Stimulated activated naive CD8-positive, alpha-beta T cell treated with anti-CD3 and anti-CD28 coated beads, Interleukin-15, amount 100 ng/mL, for 72 hours (primary cell): ENCODE data around the gene CHD5.
A peak's percentile ranks its signal among the peaks of the same experiment; 100 is the strongest.
"Not testable (repeated sequence)": the region's sequence is repeated elsewhere in the genome, so short reads cannot be mapped to it uniquely, and the experiment has no call there.

ENCODE experiments used
- ATAC-seq: fragments of 150-1000 bp; cut with Tn5 transposase; 2 replicates; pipeline ENCODE4 v1.10.0; 2021; ENCODE audit warnings: mild to moderate bottlenecking, moderate library complexity
- DNase-seq, 2 donors: peaks; one replicate each; pipeline ENCODE4 v3.0.0; 2021 to 2022
- H3K27ac Mint-ChIP-seq, 2 donors: one replicate each; pipeline ENCODE4 v1.8.0; 2022; ENCODE audit warnings: mild to moderate bottlenecking in 2 of 2, mixed read lengths in 2 of 2, moderate library complexity in 2 of 2
- H3K27me3 Mint-ChIP-seq: one replicate; pipeline ENCODE4 v1.8.0; 2022; ENCODE audit warnings: mixed read lengths
- H3K4me1 Mint-ChIP-seq: one replicate; pipeline ENCODE4 v1.8.0; 2022; ENCODE audit warnings: mild to moderate bottlenecking, mixed read lengths
- H3K4me3 Mint-ChIP-seq, 2 donors: one replicate each; pipeline ENCODE4 v1.8.0; 2022; ENCODE audit warnings: mild to moderate bottlenecking in 2 of 2, mixed read lengths in 2 of 2, moderate library complexity in 1 of 2
- H3K9me3 Mint-ChIP-seq, 2 donors: one replicate each; pipeline ENCODE4 v1.8.0; 2022; ENCODE audit warnings: mixed read lengths in 2 of 2

The CHD5 gene

GRCh38 chr1:6180268-6180706 lies at the start of gene CHD5:
CHD5 (minus strand) TSS chr1:6180321; CDS start chr1:6180023, 298 bp downstream.
- H3K9me3 Mint-ChIP-seq = no peaks in the 10 kb centered on the region

GRCh38 chr1:6225651-6226050 lies 45.5 kb upstream of the CHD5 start:
- no peaks in the 10 kb centered on the region for H3K27me3 Mint-ChIP-seq
- H3K4me3 Mint-ChIP-seq = no peak overlapping the region
- no peaks in the 10 kb centered on the region for H3K9me3 Mint-ChIP-seq
- ATAC-seq (no peak), DNase-seq (no peak)
- H3K27ac Mint-ChIP-seq = no peak overlapping the region
- no peaks in the 10 kb centered on the region for H3K4me1 Mint-ChIP-seq

More at GRCh38 chr1:6180268-6180706, at the start of gene CHD5:
- Mint-ChIP-seq H3K27me3 (peaks cover 48% of the 10 kb centered on the region), H3K27ac (no peak within 1 kb of the TSS), H3K4me3 (peak within 1 kb of the TSS; percentile 44 to 68), H3K4me1 (peaks cover 40% of the 10 kb centered on the region)
- no peak for DNase-seq
- peak; percentile 26 for ATAC-seq

- H3K4me1 Mint-ChIP-seq = no peaks in the 10 kb centered on the region
- H3K9me3 Mint-ChIP-seq = no peaks in the 10 kb centered on the region
- no peak overlapping the region for H3K27ac Mint-ChIP-seq
- no peak for ATAC-seq
- no peaks in the 10 kb centered on the region for H3K27me3 Mint-ChIP-seq
- no peak for DNase-seq
- H3K4me3 Mint-ChIP-seq = no peak overlapping the region
Measured at GRCh38 chr1:6224718-6225117, 44.6 kb upstream of the CHD5 start.

- Mint-ChIP-seq H3K4me3 (no peak overlapping the region), H3K27me3 (no peaks in the 10 kb centered on the region), H3K9me3 (no peaks in the 10 kb centered on the region), H3K27ac (peak overlapping the region in 1 of 2 donors; percentile 19), H3K4me1 (no peaks in the 10 kb centered on the region)
- DNase-seq (no peak), ATAC-seq (no peak)
Measured at GRCh38 chr1:6223617-6224016, 43.5 kb upstream of the CHD5 start.

GRCh38 chr1:6222636-6223035 lies 42.5 kb upstream of the CHD5 start:
- H3K27ac Mint-ChIP-seq = no peak overlapping the region
- H3K4me1 Mint-ChIP-seq = no peaks in the 10 kb centered on the region
- H3K27me3 Mint-ChIP-seq = no peaks in the 10 kb centered on the region
- H3K9me3 Mint-ChIP-seq = no peaks in the 10 kb centered on the region
- ATAC-seq (no peak), DNase-seq (no peak)
- no peak overlapping the region for H3K4me3 Mint-ChIP-seq

GRCh38 chr1:6221210-6221784 lies 41.2 kb upstream of the CHD5 start:
- DNase-seq (no peak), ATAC-seq (no peak)
- Mint-ChIP-seq H3K9me3 (no peaks in the 10 kb centered on the region), H3K27ac (no peak overlapping the region), H3K27me3 (no peaks in the 10 kb centered on the region), H3K4me1 (no peaks in the 10 kb centered on the region), H3K4me3 (no peak overlapping the region)

GRCh38 chr1:6220236-6220635 lies 40.1 kb upstream of the CHD5 start:
- H3K27me3 Mint-ChIP-seq = peaks cover 8% of the 10 kb centered on the region
- H3K27ac Mint-ChIP-seq = no peak overlapping the region
- no peaks in the 10 kb centered on the region for H3K9me3 Mint-ChIP-seq
- no peak for ATAC-seq
- no peak for DNase-seq
- H3K4me1 Mint-ChIP-seq = no peaks in the 10 kb centered on the region
- no peak overlapping the region for H3K4me3 Mint-ChIP-seq

GRCh38 chr1:6219641-6220040 lies 39.5 kb upstream of the CHD5 start:
- H3K9me3 Mint-ChIP-seq, H3K4me1 Mint-ChIP-seq: not testable (repeated sequence)
- H3K27me3 Mint-ChIP-seq = peaks cover 13% of the 10 kb centered on the region

GRCh38 chr1:6218375-6219164 lies 38.4 kb upstream of the CHD5 start:
- no peaks in the 10 kb centered on the region for H3K9me3 Mint-ChIP-seq
- ATAC-seq (no peak), DNase-seq (no peak)
- H3K27me3 Mint-ChIP-seq = peaks cover 24% of the 10 kb centered on the region
- no peak overlapping the region for H3K27ac Mint-ChIP-seq
- no peak overlapping the region for H3K4me3 Mint-ChIP-seq
- no peaks in the 10 kb centered on the region for H3K4me1 Mint-ChIP-seq

More at GRCh38 chr1:6219641-6220040, 39.5 kb upstream of the CHD5 start:
- DNase-seq, H3K4me3 Mint-ChIP-seq, H3K27ac Mint-ChIP-seq, ATAC-seq: not testable (repeated sequence)

GRCh38 chr1:6212193-6212959 lies 32.3 kb upstream of the CHD5 start:
- Mint-ChIP-seq H3K27me3 (peaks cover 86% of the 10 kb centered on the region), H3K9me3 (no peaks in the 10 kb centered on the region), H3K27ac (no peak overlapping the region), H3K4me3 (no peak overlapping the region), H3K4me1 (peaks cover 22% of the 10 kb centered on the region)
- DNase-seq = no peak
- ATAC-seq = no peak

- peaks cover 26% of the 10 kb centered on the region for H3K4me1 Mint-ChIP-seq
- ATAC-seq = no peak
- DNase-seq = no peak
- H3K27ac Mint-ChIP-seq = no peak overlapping the region
- H3K27me3 Mint-ChIP-seq = peaks cover 92% of the 10 kb centered on the region
- H3K4me3 Mint-ChIP-seq = no peak overlapping the region
- H3K9me3 Mint-ChIP-seq = no peaks in the 10 kb centered on the region
Measured at GRCh38 chr1:6211731-6212130, 31.6 kb upstream of the CHD5 start.

GRCh38 chr1:6210591-6211355 lies 30.7 kb upstream of the CHD5 start:
- peaks cover 28% of the 10 kb centered on the region for H3K4me1 Mint-ChIP-seq

GRCh38 chr1:6209661-6210580 lies 29.8 kb upstream of the CHD5 start:
- Mint-ChIP-seq H3K9me3 (no peaks in the 10 kb centered on the region), H3K27ac (no peak overlapping the region), H3K4me1 (peaks cover 31% of the 10 kb centered on the region), H3K4me3 (peak overlapping the region in 1 of 2 donors; percentile 67), H3K27me3 (peaks cover 87% of the 10 kb centered on the region)
- peak; percentile 21 for ATAC-seq
- DNase-seq = peak in 1 of 2 donors; percentile 26

More at GRCh38 chr1:6210591-6211355, 30.7 kb upstream of the CHD5 start:
- Mint-ChIP-seq H3K27ac (no peak overlapping the region), H3K27me3 (peaks cover 96% of the 10 kb centered on the region), H3K9me3 (no peaks in the 10 kb centered on the region), H3K4me3 (no peak overlapping the region)
- DNase-seq (no peak), ATAC-seq (no peak)
